NCI-H2081 treated with DMSO at 0.1 percent for 48 hours (cell line): ENCODE data around the gene PSMC3IP.
"Not testable (repeated sequence)": the region's sequence is repeated elsewhere in the genome, so short reads cannot be mapped to it uniquely, and the experiment has no call there.

Experiments
- DNase-seq: peaks from one replicate; lab custom pipeline; 2025; lab: John Stamatoyannopoulos, UW

Gene PSMC3IP

GRCh38 chr17:42577532-42578281 lies at the start of gene PSMC3IP:
Gene PSMC3IP (minus strand): TSS chr17:42577729. CDS start chr17:42577686, 43 bp downstream.
- peak; percentile 85 for DNase-seq

DNA sequence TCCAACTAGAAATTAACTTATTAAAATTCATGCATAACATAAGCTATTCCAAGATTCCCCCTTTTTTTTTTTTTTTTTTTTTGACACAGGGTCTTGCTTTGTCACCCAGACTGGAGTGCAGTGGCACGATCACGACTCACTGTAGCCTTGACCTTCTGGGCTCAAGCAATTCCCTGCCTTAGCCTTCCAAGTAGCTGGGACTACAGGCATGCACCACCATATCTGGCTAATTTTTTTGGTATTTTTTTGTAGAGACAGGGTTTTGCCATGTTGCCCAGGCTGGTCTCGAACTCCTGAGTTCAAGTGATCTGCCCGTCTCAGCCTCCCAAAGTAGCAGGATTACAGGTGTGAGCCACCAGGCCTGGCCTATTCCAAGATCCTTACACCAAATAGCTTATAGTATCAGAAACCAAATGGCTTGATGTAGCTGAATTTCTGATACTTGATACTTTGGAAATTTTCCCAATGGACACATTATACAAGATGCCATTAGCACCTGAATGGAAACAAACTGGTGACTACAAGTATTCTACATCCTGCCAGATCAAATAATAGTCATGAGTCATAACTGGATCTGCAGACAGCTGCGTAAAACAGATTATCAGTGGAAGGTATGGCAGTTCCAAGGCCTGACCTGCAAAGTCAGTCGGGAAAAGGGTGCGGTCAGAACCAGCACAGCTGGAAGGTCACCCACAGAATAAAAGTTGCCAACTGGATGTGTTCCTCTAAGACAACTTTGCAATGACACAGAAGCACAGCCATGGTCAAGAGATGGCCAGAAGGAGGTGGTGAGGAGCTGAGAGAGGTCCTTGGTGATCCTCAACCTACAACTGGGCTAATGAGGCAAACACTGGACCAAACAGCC lies 46.4 kb upstream of the PSMC3IP start:
- peak; percentile 65 for DNase-seq

- no peak for DNase-seq
Measured at GRCh38 chr17:42623271-42623670, 45.7 kb upstream of the PSMC3IP start.

DNA sequence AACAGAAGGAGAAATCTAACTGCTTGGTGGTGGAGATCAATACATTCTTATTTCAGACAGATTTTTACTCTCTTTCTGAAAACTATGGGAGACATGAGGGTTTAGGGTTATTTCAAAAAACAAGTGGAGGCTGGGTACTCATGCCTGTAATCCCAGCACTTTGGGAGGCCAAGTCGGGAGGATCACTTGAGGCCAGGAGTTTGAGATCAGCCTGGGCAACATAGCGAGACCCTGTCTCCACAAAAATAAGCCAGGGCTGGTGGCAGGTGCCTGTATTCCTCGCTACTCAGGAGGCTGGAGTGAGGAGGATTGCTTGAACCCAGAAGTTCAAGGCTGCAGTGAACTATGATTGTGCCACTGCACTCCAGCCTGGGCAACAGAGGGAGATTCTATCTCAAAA lies 44.5 kb upstream of the PSMC3IP start:
- DNase-seq = not testable (repeated sequence)

GRCh38 chr17:42618442-42619150 lies 41.1 kb upstream of the PSMC3IP start:
- no peak for DNase-seq

GRCh38 chr17:42617956-42618431 lies 40.5 kb upstream of the PSMC3IP start:
- no peak for DNase-seq

DNA sequence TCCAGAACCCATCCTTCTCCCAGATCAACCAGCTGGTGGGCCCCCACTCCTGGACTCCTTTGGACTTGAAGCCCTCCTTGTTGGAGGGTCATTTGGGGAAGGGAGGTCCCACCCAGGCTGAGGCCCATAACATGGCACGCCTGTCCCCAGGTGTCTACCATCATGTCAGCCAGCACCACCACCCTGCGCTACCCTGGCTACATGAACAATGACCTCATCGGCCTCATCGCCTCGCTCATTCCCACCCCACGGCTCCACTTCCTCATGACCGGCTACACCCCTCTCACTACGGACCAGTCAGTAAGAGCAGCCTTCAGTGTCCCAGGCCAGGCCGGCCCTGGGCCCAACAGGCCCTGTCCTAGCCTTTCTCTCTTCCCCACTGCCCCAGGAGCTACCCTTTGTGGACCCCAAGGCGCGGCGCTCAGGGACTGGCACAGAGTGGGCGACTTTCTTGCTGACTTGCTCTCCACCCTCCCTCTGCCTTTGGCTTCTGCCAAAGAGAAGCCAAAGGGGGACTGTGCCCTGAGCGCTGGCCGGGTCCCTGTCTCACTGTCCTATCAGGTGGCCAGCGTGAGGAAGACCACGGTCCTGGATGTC lies 36.3 kb upstream of the PSMC3IP start:
- no peak for DNase-seq

DNA sequence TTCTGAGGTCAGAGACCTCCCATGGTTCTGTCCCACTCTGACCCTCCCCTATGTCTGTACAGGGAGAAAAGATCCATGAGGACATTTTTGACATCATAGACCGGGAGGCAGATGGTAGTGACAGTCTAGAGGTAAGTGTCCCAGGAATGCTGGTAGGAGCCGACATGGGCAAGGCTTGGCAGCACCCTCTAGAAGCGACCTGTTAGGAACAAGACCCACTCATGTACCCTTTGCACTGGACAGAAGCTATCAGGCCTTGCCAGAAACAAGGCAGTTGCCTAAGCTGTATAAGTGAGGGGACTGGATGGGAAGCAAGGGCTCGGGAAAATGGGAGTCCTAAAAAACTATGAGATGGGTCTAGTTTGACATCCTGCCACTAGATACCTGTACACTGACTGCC lies 34.5 kb upstream of the PSMC3IP start:
- DNase-seq = no peak

DNA sequence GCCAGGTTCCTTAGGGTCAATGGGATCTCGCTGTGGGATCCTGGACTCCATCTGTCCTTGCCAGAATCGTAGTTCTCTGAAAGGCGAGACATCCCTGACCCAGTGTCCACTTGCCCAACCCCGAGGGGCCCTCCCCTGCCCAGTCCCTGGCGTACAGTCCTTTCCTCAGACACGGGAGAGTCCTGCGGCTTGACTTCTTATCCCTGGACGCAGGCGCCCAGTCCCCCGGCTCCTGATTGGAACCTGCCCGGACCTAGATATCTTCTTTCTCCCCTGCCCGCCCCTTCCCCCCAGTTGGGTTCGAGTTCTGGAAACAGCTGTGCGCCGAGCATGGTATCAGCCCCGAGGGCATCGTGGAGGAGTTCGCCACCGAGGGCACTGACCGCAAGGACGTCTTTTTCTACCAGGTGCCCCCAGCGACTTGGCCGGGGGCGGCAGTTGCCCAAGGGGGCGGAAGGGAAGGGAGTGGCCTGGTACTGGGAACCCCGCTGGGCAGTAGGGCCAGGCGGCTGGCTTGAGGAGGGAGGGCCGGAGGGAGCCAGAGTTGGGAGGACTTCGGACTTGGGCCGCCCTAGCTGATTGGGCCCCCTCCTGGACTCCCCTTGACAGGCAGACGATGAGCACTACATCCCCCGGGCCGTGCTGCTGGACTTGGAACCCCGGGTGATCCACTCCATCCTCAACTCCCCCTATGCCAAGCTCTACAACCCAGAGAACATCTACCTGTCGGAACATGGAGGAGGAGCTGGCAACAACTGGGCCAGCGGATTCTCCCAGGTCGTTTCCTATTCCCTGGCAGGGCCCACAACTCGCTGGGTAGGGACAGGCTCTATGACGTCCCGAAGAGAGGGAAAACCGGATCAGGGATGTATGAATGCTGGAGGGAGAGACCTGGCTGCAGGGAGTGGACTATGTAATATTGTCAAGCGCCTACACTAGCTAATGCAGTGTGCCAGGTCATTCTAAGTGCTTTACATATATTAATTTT lies 32.6 kb upstream of the PSMC3IP start:
- not testable (repeated sequence) for DNase-seq

- DNase-seq = peak; percentile 98
Measured at GRCh38 chr17:42609182-42609813, 31.8 kb upstream of the PSMC3IP start, which contains the start of the genes RETREG3 and TUBG1. Gene RETREG3 (minus strand): TSS chr17:42609374. CDS start chr17:42609324, 50 bp downstream. Gene TUBG1 (plus strand): TSS chr17:42609683. CDS start chr17:42609738, 55 bp downstream.

GRCh38 chr17:42608305-42609181 lies 31.0 kb upstream of the PSMC3IP start:
- no peak for DNase-seq

- DNase-seq = no peak
Measured at GRCh38 chr17:42607769-42608168, 30.2 kb upstream of the PSMC3IP start.

DNA sequence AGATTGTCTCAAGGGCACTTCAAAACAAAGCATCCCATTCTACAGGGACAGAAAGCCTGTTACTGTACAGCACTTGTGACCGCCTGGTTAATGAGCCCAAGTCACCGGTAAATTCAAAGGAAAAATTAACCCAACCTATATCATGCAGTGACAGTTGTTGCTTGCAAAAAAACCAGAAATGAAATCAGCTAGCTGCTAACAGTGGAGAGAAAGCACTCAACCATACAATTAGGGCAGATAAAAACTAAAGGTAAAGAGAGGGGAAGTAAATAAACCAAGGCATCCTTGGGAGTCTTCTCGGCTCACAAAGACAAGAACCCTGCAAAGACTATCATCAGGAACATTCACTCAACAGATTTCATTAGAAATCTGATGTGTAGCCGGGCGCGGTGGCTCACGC lies 25.8 kb upstream of the PSMC3IP start:
- no peak for DNase-seq

DNA sequence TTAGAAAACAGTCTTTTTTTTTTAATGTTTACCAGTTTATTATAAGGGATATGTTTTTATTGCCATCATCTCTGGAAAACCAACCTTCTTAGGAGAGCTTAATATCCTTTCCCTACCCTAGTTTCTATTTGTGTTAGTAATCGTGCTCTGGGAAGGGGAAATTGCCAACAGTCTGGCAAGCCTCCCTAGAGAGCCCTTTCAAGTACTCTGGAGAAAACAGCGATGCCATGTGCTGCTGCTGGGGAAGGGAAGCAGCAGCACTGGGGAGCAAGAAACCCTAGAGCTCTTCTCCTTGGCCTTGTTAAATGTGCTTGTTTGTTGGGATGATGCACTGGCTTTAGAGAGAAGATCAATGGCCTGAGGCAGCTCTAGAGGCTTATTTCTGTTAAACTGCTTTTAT lies 21.4 kb upstream of the PSMC3IP start:
- no peak for DNase-seq

- DNase-seq = no peak
Measured at GRCh38 chr17:42596386-42596785, 18.9 kb upstream of the PSMC3IP start.

DNA sequence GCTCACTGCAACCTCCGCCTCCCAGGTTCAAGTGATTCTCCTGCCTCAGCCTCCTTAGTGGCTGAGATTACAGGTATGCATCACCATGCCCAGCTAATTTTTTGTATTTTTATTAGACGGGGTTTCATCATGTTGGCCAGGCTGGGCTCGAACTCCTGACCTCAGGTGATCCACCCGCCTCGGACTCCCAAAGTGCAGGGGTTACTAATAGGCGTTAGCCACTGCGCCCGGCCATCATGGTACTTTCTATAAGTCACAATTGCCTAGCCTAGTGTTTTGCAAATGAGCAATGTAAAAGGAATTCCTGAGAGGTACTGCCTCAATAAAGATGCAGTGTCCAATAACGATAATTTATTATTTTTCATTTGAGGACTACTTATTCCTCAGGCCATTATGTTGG lies 13.9 kb upstream of the PSMC3IP start:
- DNase-seq = no peak

GRCh38 chr17:42590886-42591285 lies 13.4 kb upstream of the PSMC3IP start:
- DNase-seq = no peak

- DNase-seq = no peak
Measured at GRCh38 chr17:42586514-42587230, 9.1 kb upstream of the PSMC3IP start.
